SK-N-SH (cell line): ENCODE measurements around the gene PLEKHD1.

ENCODE experiments used
- NRF1 ChIP-seq: IDR thresholded peaks from 2 replicates; pipeline ENCODE4 v1.6.1; 2012; ENCODE audit warnings: low read depth, mild to moderate bottlenecking, low read length
- RXRA ChIP-seq: IDR thresholded peaks from 2 replicates; pipeline ENCODE4 v1.4.0; 2012; ENCODE audit warnings: low read depth, mild to moderate bottlenecking, borderline replicate concordance
- TF ChIP-seq, protein P1 (sequence below): fragments of 200-600 bp; sonication (generic); IDR thresholded peaks from 2 replicates; pipeline ENCODE4 v1.6.1; 2017; ENCODE audit warnings: antibody characterized with exemption, mild to moderate bottlenecking, moderate library complexity

DNA sequence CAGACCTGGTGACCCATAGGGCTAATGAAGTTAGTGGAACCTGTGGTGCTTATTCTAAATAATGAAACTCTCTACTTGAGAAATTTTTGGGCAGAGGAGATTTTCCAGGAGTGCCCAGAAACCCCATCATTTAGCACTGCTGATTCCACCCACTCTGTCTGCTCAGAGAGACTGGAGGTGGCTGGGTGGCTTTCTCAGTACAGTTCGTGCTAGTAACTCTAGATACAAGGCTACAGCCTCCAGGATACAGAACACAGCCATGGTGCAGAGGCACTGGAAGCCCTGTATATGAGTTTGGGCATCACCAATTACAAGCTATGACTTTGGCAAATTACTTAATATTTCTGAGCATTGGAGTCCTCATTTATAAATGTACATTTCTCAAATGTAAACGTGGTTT lies 57.8 kb downstream of the PLEKHD1 start:
- no peak for TF ChIP-seq RXRA
- TF ChIP-seq, protein P1, sequence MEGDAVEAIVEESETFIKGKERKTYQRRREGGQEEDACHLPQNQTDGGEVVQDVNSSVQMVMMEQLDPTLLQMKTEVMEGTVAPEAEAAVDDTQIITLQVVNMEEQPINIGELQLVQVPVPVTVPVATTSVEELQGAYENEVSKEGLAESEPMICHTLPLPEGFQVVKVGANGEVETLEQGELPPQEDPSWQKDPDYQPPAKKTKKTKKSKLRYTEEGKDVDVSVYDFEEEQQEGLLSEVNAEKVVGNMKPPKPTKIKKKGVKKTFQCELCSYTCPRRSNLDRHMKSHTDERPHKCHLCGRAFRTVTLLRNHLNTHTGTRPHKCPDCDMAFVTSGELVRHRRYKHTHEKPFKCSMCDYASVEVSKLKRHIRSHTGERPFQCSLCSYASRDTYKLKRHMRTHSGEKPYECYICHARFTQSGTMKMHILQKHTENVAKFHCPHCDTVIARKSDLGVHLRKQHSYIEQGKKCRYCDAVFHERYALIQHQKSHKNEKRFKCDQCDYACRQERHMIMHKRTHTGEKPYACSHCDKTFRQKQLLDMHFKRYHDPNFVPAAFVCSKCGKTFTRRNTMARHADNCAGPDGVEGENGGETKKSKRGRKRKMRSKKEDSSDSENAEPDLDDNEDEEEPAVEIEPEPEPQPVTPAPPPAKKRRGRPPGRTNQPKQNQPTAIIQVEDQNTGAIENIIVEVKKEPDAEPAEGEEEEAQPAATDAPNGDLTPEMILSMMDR, result no peak
- no peak for TF ChIP-seq NRF1
